H1 (cell line): ENCODE results near the gene HTRA1.

ENCODE experiments used
- ATF2 ChIP-seq: IDR thresholded peaks from 2 replicates; pipeline ENCODE4 v1.6.1; 2012; ENCODE audit warnings: low read length, inconsistent platforms
- CTCF ChIP-seq, 3 experiments: IDR thresholded peaks; 1 replicate in 2 of 3; 2 replicates in 1 of 3; pipeline versions ENCODE4 v1.5.1 to v1.6.1; 2011; ENCODE audit warnings: low read length in 3 of 3, mild to moderate bottlenecking in 3 of 3, inconsistent platforms in 2 of 3, low read depth in 1 of 3, moderate library complexity in 1 of 3; ENCODE audit not compliant: insufficient read depth in 1 of 3; ENCODE audit errors: control extremely low read depth in 1 of 3
- E2F6 ChIP-seq: IDR thresholded peaks from 2 replicates; pipeline ENCODE4 v1.6.1; 2012; ENCODE audit warnings: inconsistent platforms
- KDM1A ChIP-seq: fragments of 200-600, 300-600 bp; sonication (generic); IDR thresholded peaks from 2 replicates; pipeline ENCODE4 v1.7.1; 2016; ENCODE audit warnings: mild to moderate bottlenecking, low read length, borderline replicate concordance
- POLR2A ChIP-seq, 2 experiments: IDR thresholded peaks; 1 replicate in 1 of 2; 2 replicates in 1 of 2; pipeline ENCODE4 v1.6.1; 2011; ENCODE audit warnings: low read depth in 2 of 2, low read length in 2 of 2, mild to moderate bottlenecking in 2 of 2; ENCODE audit errors: control extremely low read depth in 1 of 2
- POLR2AphosphoS5 ChIP-seq: IDR thresholded peaks from 2 replicates; pipeline ENCODE4 v1.6.1; 2011; ENCODE audit warnings: low read depth, low read length
- RXRA ChIP-seq: IDR thresholded peaks from 2 replicates; pipeline ENCODE4 v1.6.1; 2011; ENCODE audit warnings: low read depth, mild to moderate bottlenecking, low read length, moderate library complexity; ENCODE audit not compliant: insufficient read depth
- SP2 ChIP-seq: IDR thresholded peaks from 2 replicates; pipeline ENCODE4 v1.6.1; 2012; ENCODE audit warnings: mild to moderate bottlenecking, low read length, inconsistent platforms
- SUZ12 ChIP-seq: fragments of 200-600 bp; sonication (generic); IDR thresholded peaks from 2 replicates; pipeline ENCODE4 v1.6.1; 2012; ENCODE audit warnings: mild to moderate bottlenecking, inconsistent platforms, low read length, moderate library complexity, mixed read lengths
- TAF1 ChIP-seq: IDR thresholded peaks from 2 replicates; pipeline ENCODE4 v1.6.1; 2011; ENCODE audit warnings: mild to moderate bottlenecking, low read depth, low read length

GRCh38 chr10:122554131-122555036 is 93.0 kb downstream of the HTRA1 start:
- TF ChIP-seq CTCF (IDR thresholded peaks at IDR 0.05; ENCODE audit: control extremely low read depth in 1 of 3, insufficient read depth in 1 of 3, low read depth in 1 of 3, low read length in 3 of 3), result no peak
- no peak for TF ChIP-seq KDM1A
- TF ChIP-seq ATF2, result no peak
- no peak for TF ChIP-seq TAF1
- TF ChIP-seq POLR2AphosphoS5, result no peak
- TF ChIP-seq RXRA, result no peak
- TF ChIP-seq POLR2A (IDR thresholded peaks at IDR 0.05; ENCODE audit: control extremely low read depth in 1 of 2, low read depth in 2 of 2, low read length in 2 of 2), result no peak
- TF ChIP-seq E2F6, result no peak
- TF ChIP-seq SUZ12, result no peak
- no peak for TF ChIP-seq SP2
